ENCODE data around the gene CPO.

The CPO gene, protein sequence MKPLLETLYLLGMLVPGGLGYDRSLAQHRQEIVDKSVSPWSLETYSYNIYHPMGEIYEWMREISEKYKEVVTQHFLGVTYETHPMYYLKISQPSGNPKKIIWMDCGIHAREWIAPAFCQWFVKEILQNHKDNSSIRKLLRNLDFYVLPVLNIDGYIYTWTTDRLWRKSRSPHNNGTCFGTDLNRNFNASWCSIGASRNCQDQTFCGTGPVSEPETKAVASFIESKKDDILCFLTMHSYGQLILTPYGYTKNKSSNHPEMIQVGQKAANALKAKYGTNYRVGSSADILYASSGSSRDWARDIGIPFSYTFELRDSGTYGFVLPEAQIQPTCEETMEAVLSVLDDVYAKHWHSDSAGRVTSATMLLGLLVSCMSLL

DNA sequence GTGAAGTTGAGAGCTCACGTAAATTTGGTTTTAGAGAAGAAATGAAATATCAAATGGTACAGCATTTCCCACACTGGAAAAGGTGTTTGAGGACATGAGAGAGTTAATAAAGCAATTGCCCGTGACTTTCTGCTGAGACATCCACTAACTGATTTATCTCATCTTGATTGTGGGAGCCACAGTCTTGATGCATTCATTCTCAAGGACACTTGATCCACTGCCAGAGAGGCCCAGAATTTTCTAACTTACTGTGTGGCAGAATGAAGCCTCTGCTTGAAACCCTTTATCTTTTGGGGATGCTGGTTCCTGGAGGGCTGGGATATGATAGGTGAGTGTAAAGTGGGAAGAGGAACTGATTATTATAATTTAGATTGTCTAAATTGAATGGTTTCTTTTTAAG is at the start of gene CPO:
Gene CPO (plus strand): TSS at position 179 of the 400 bp plus-strand sequence. CDS start 82 bp downstream, at position 261.
- no peak for DNase-seq (ENCODE audit: low read depth)
- TF ChIP-seq, protein P1, sequence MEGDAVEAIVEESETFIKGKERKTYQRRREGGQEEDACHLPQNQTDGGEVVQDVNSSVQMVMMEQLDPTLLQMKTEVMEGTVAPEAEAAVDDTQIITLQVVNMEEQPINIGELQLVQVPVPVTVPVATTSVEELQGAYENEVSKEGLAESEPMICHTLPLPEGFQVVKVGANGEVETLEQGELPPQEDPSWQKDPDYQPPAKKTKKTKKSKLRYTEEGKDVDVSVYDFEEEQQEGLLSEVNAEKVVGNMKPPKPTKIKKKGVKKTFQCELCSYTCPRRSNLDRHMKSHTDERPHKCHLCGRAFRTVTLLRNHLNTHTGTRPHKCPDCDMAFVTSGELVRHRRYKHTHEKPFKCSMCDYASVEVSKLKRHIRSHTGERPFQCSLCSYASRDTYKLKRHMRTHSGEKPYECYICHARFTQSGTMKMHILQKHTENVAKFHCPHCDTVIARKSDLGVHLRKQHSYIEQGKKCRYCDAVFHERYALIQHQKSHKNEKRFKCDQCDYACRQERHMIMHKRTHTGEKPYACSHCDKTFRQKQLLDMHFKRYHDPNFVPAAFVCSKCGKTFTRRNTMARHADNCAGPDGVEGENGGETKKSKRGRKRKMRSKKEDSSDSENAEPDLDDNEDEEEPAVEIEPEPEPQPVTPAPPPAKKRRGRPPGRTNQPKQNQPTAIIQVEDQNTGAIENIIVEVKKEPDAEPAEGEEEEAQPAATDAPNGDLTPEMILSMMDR (conservative IDR thresholded peaks at IDR 0.05; ENCODE audit: low read length) = no peak
- no peak within 1 kb of the TSS for H3K4me3 ChIP-seq (ENCODE audit: low read length)

DNA sequence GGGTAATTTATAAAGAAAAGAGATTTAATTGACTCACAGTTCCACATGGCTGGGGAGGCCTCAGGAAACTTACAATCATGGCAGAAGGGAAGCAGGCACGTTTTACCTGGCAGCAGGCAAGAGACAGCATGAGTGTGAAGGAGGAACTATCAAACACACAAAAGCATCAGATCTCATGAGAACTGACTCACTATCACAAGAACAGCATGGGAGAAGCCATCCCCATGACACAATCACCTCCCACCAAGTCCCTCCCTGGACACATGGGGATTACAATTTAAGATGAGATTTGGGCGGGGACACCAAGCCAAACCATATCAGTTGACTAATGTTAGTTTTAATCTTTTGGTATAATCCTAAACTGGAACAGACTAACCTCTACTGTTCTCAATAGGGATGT is 49.1 kb upstream of the CPO start:
- no peak for DNase-seq (ENCODE audit: low read depth)
- TF ChIP-seq, protein P1 (conservative IDR thresholded peaks at IDR 0.05; ENCODE audit: low read length) = no peak
- H3K4me3 ChIP-seq (ENCODE audit: low read length) = no peak overlapping the region

DNA sequence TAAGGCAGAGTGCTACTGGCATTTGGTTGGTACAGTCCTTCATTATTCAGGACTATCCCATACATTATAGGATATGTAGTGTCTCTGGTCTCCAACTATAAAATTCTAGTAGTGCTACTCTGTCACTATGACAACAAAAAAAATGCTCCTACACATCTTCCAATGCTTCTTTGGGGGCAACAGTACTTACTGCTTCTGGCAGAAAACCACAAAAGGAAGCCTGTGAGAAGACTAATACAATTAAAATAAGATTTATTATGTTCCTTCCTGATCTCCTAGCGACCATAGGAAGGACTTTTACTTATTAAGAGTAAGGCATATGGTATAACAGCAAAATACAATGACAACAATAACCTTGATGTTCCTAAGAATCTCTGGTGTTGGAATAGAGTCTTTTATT is 48.4 kb upstream of the CPO start:
- no peak overlapping the region for H3K4me3 ChIP-seq (ENCODE audit: low read length)
- no peak for DNase-seq (ENCODE audit: low read depth)
- TF ChIP-seq, protein P1 (conservative IDR thresholded peaks at IDR 0.05; ENCODE audit: low read length) = no peak

DNA sequence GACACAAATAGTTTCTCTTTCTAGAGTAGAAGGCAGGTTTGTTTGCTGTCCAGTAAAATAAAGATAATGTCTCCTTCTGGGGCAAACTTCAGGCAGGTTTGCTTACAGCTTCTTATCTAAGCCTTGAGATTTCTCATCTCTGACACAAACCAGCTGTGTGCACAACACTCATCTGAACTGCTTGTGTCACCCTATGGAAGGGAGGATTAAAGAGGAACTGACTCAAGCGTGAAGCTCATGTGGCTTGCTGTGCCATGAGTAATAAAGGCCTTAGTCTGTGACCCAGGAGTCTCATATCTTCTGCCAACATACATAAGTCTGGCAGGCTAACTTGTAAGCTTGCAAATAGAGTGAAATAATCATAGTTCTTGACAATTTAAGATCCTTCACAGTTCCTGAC is 24.2 kb upstream of the CPO start:
- DNase-seq (ENCODE audit: low read depth) = peak; percentile 79
- H3K4me3 ChIP-seq (ENCODE audit: low read length) = no peak overlapping the region
- TF ChIP-seq, protein P1 (conservative IDR thresholded peaks at IDR 0.05; ENCODE audit: low read length) = no peak

DNA sequence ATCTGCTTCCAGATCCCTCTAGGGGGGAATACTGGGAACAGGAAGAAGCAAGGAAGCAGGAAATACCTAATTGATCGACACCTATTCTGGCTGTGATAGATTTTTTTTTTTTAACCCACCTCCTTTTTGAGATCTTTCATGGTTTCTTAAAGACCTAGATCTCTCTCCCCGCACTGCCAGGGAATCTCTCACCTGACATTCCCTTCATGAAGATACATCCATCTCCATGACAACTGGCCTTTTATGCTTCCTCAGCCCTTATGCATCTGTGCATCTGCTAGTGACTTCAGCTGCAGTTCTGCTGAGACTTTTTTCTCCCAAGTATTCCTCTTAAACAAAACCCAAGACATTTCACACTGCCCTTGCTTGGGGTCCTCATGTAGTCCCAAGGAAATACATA is 21.1 kb upstream of the CPO start:
- no peak for DNase-seq (ENCODE audit: low read depth)
- no peak overlapping the region for H3K4me3 ChIP-seq (ENCODE audit: low read length)
- TF ChIP-seq, protein P1 (conservative IDR thresholded peaks at IDR 0.05; ENCODE audit: low read length) = no peak

DNA sequence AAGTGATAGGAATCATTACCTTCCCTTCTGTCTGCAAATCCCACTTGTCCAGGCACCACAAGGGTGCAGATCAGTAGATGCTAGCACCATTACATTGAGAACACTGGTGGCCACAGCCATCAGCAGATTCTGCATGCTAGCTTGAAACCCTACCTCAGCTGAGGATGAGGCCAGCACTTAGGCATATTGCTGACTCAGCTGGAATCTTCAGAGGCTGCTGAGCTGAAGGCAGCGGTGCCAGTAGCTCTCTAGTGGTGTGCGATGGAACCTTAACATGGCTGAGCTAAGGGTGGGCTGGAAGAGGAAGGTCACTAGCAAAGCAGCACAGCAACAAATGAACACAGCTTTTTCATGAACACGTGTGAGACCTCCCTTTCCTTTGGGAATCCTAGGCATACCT is 19.0 kb upstream of the CPO start:
- H3K4me3 ChIP-seq (ENCODE audit: low read length) = no peak overlapping the region
- DNase-seq (ENCODE audit: low read depth) = no peak
- TF ChIP-seq, protein P1 (conservative IDR thresholded peaks at IDR 0.05; ENCODE audit: low read length) = no peak

DNA sequence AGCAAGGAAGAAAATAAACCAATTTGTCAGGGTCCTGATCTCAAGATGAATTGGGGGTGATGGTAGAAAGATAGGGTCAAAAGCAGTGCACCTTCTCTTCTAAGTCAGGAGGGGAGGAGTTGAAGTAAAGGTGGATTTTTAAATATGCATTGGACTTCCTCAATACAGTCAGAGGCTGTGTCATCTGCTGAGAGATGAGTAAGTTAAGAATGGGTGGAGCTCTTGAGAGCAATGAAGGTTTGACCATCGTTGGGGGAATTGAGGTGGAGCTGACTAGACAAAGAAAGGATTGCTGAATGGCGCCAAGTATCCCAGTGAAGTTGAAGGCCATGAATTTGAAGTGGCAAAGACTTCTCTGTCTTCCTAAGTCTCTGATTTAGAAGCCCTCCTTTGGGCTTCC is 18.4 kb upstream of the CPO start:
- H3K4me3 ChIP-seq (ENCODE audit: low read length) = no peak overlapping the region
- TF ChIP-seq, protein P1 (conservative IDR thresholded peaks at IDR 0.05; ENCODE audit: low read length) = no peak
- DNase-seq (ENCODE audit: low read depth) = no peak
